ENCODE results near the gene GTPBP6. TPM values are rescaled to one million over a fixed set of nuclear protein-coding genes. Genes with fewer than 3 reads are reported as not detected.
"Not testable (repeated sequence)": the region's sequence is repeated elsewhere in the genome, so short reads cannot be mapped to it uniquely, and the experiment has no call there.

Gene GTPBP6
- polyA plus RNA-seq, 1 donor, result 46.9 TPM

- no peak for DNase-seq (ENCODE audit: low read depth)
Measured at GRCh38 chrX:352181-352580, 33.6 kb upstream of the GTPBP6 start.

- no peak for DNase-seq (ENCODE audit: low read depth)
Measured at GRCh38 chrX:351736-352135, 33.1 kb upstream of the GTPBP6 start.

GRCh38 chrX:351324-351641 lies 32.7 kb upstream of the GTPBP6 start:
- DNase-seq (ENCODE audit: low read depth), result not testable (repeated sequence)

GRCh38 chrX:350534-351323 lies 32.1 kb upstream of the GTPBP6 start:
- no peak for DNase-seq (ENCODE audit: low read depth)

- DNase-seq (ENCODE audit: low read depth), result no peak
Measured at GRCh38 chrX:350148-350533, 31.5 kb upstream of the GTPBP6 start.

GRCh38 chrX:349702-350101 lies 31.1 kb upstream of the GTPBP6 start:
- no peak for DNase-seq (ENCODE audit: low read depth)

GRCh38 chrX:349196-349595 lies 30.6 kb upstream of the GTPBP6 start:
- no peak for DNase-seq (ENCODE audit: low read depth)

- no peak for DNase-seq (ENCODE audit: low read depth)
Measured at GRCh38 chrX:348461-349117, 30.0 kb upstream of the GTPBP6 start.

GRCh38 chrX:347351-348117 lies 28.9 kb upstream of the GTPBP6 start:
- DNase-seq (ENCODE audit: low read depth), result no peak

GRCh38 chrX:346034-346813 lies 27.6 kb upstream of the GTPBP6 start:
- DNase-seq (ENCODE audit: low read depth), result no peak

GRCh38 chrX:345020-345925 lies 26.7 kb upstream of the GTPBP6 start:
- no peak for DNase-seq (ENCODE audit: low read depth)

GRCh38 chrX:344371-344901 lies 25.8 kb upstream of the GTPBP6 start:
- no peak for DNase-seq (ENCODE audit: low read depth)

- no peak for DNase-seq (ENCODE audit: low read depth)
Measured at GRCh38 chrX:341541-342101, 23.0 kb upstream of the GTPBP6 start.

GRCh38 chrX:340641-341423 lies 22.2 kb upstream of the GTPBP6 start:
- DNase-seq (ENCODE audit: low read depth), result no peak

- no peak for DNase-seq (ENCODE audit: low read depth)
Measured at GRCh38 chrX:340121-340520, 21.5 kb upstream of the GTPBP6 start.

- DNase-seq (ENCODE audit: low read depth), result no peak
Measured at GRCh38 chrX:338836-339400, 20.3 kb upstream of the GTPBP6 start.

- DNase-seq (ENCODE audit: low read depth), result no peak
Measured at GRCh38 chrX:338281-338835, 19.8 kb upstream of the GTPBP6 start.

GRCh38 chrX:337331-337831 lies 18.8 kb upstream of the GTPBP6 start:
- no peak for DNase-seq (ENCODE audit: low read depth)

- no peak for DNase-seq (ENCODE audit: low read depth)
Measured at GRCh38 chrX:336227-336626, 17.6 kb upstream of the GTPBP6 start.

Data from forelimb muscle (tissue), 1 donor.